H9 (cell line): Measurements from ENCODE around the gene CNPPD1. TPM values are rescaled to one million over a fixed set of nuclear protein-coding genes. Genes with fewer than 3 reads are reported as not detected.

Experiments
- DNase-seq: peaks from one replicate; pipeline ENCODE4 v3.0.0-alpha.2; 2017
- H2AFZ ChIP-seq: one replicate; pipeline ENCODE4 v1.6.1; 2013; ENCODE audit warnings: mild to moderate bottlenecking, low read length, control low read depth, moderate library complexity
- H2AK5ac ChIP-seq: 2 replicates; pipeline ENCODE4 v1.6.1; 2013; ENCODE audit warnings: low read length, control low read depth, mixed read lengths; ENCODE audit not compliant: insufficient read length
- H2BK120ac ChIP-seq: one replicate; pipeline ENCODE4 v1.6.1; 2013; ENCODE audit warnings: low read depth, mild to moderate bottlenecking, low read length, control low read depth, inconsistent platforms; ENCODE audit not compliant: poor library complexity, severe bottlenecking
- H2BK12ac ChIP-seq: 2 replicates; pipeline ENCODE4 v1.6.1; 2013; ENCODE audit warnings: low read length, control low read depth, mixed read lengths, low read depth; ENCODE audit not compliant: insufficient read length
- H2BK15ac ChIP-seq: 2 replicates; pipeline ENCODE4 v1.6.1; 2013; ENCODE audit warnings: low read depth, low read length, control low read depth
- H2BK20ac ChIP-seq: one replicate; pipeline ENCODE4 v1.6.1; 2013; ENCODE audit warnings: low read depth, mild to moderate bottlenecking, low read length, control low read depth, inconsistent platforms; ENCODE audit not compliant: poor library complexity, severe bottlenecking
- H2BK5ac ChIP-seq: 2 replicates; pipeline ENCODE4 v1.6.1; 2013; ENCODE audit warnings: low read length, control low read depth, mixed read lengths; ENCODE audit not compliant: insufficient read length
- H3K14ac ChIP-seq: 2 replicates; pipeline ENCODE4 v1.6.1; 2013; ENCODE audit warnings: low read length, control low read depth; ENCODE audit not compliant: insufficient read depth
- H3K18ac ChIP-seq: 2 replicates; pipeline ENCODE4 v1.6.1; 2013; ENCODE audit warnings: low read depth, mild to moderate bottlenecking, mixed read lengths, low read length, control low read depth; ENCODE audit not compliant: insufficient read length
- H3K23ac ChIP-seq: 2 replicates; pipeline ENCODE4 v1.6.1; 2013; ENCODE audit warnings: low read length, control low read depth, mixed read lengths, low read depth; ENCODE audit not compliant: insufficient read length
- H3K23me2 ChIP-seq: 2 replicates; pipeline ENCODE4 v1.6.1; 2013; ENCODE audit warnings: low read depth, mild to moderate bottlenecking, mixed read lengths, low read length, control low read depth; ENCODE audit not compliant: insufficient read length, poor library complexity, severe bottlenecking
- H3K27ac ChIP-seq: 2 replicates; pipeline ENCODE4 v1.5.1; 2013; ENCODE audit warnings: low read length, control low read depth, mixed read lengths, low read depth; ENCODE audit not compliant: insufficient read length
- H3K27me3 ChIP-seq: 2 replicates; pipeline ENCODE4 v1.6.1; 2013; ENCODE audit warnings: low read length, control low read depth, inconsistent platforms; ENCODE audit not compliant: insufficient read depth
- H3K4ac ChIP-seq: 2 replicates; pipeline ENCODE4 v1.6.1; 2013; ENCODE audit warnings: low read depth, mild to moderate bottlenecking, control low read depth, inconsistent platforms, low read length, moderate library complexity
- H3K4me1 ChIP-seq: 2 replicates; pipeline ENCODE4 v1.6.1; 2013; ENCODE audit warnings: low read length, control low read depth, inconsistent platforms; ENCODE audit not compliant: insufficient read depth
- H3K4me2 ChIP-seq: 2 replicates; pipeline ENCODE4 v1.6.1; 2013; ENCODE audit warnings: low read length, control low read depth, mixed read lengths; ENCODE audit not compliant: insufficient read length, insufficient read depth
- H3K56ac ChIP-seq: 2 replicates; pipeline ENCODE4 v1.6.1; 2013; ENCODE audit warnings: low read depth, mild to moderate bottlenecking, mixed read lengths, low read length, control low read depth; ENCODE audit not compliant: insufficient read length
- H3K79me1 ChIP-seq: 2 replicates; pipeline ENCODE4 v1.6.1; 2013; ENCODE audit warnings: low read depth, mild to moderate bottlenecking, moderate library complexity, low read length, control low read depth, inconsistent platforms; ENCODE audit not compliant: insufficient read depth, poor library complexity, severe bottlenecking
- H3K79me2 ChIP-seq: 2 replicates; pipeline ENCODE4 v1.6.1; 2013; ENCODE audit warnings: low read length, control low read depth, inconsistent platforms; ENCODE audit not compliant: insufficient read depth
- H3K9ac ChIP-seq: 2 replicates; pipeline ENCODE4 v1.6.1; 2013; ENCODE audit warnings: low read length, control low read depth, mixed read lengths; ENCODE audit not compliant: insufficient read length; ENCODE audit errors: extremely low read depth
- H3K9me3 ChIP-seq: one replicate; pipeline ENCODE4 v1.6.1; 2013; ENCODE audit warnings: low read depth, low read length, inconsistent platforms; ENCODE audit not compliant: control insufficient read depth
- H3T11ph ChIP-seq: one replicate; pipeline ENCODE4 v1.6.1; 2013; ENCODE audit warnings: mild to moderate bottlenecking, low read length, control low read depth, inconsistent platforms
- H4K20me1 ChIP-seq: one replicate; pipeline ENCODE4 v1.6.1; 2013; ENCODE audit not compliant: control insufficient read depth, insufficient read length, insufficient read depth
- H4K5ac ChIP-seq: 2 replicates; pipeline ENCODE4 v1.6.1; 2013; ENCODE audit warnings: low read depth, mild to moderate bottlenecking, mixed read lengths, low read length, control low read depth; ENCODE audit not compliant: insufficient read length
- H4K8ac ChIP-seq: replicated peaks from 2 replicates; pipeline ENCODE4 v1.6.1; 2013; ENCODE audit warnings: low read length, control low read depth, mixed read lengths, low read depth; ENCODE audit not compliant: insufficient read length
- H4K91ac ChIP-seq: 2 replicates; pipeline ENCODE4 v1.6.1; 2013; ENCODE audit warnings: low read depth, mild to moderate bottlenecking, moderate library complexity, mixed read lengths, low read length, control low read depth; ENCODE audit not compliant: insufficient read length
- H3K27ac Mint-ChIP-seq, 3 experiments: 2 replicates in 2 of 3; 3 replicates in 1 of 3; pipeline ENCODE4 v1.8.0; 2020 to 2021; ENCODE audit warnings: mixed read lengths in 3 of 3, mild to moderate bottlenecking in 1 of 3, moderate library complexity in 1 of 3
- H3K27me3 Mint-ChIP-seq: 2 replicates; pipeline ENCODE4 v1.8.0; 2021; ENCODE audit warnings: low read depth, mild to moderate bottlenecking, moderate library complexity, mixed read lengths
- H3K36me3 Mint-ChIP-seq, 3 experiments: 2 replicates in 2 of 3; 3 replicates in 1 of 3; pipeline ENCODE4 v1.8.0; 2020 to 2021; ENCODE audit warnings: low read depth in 3 of 3, mixed read lengths in 3 of 3; ENCODE audit not compliant: insufficient read depth in 1 of 3
- H3K4me1 Mint-ChIP-seq, 2 experiments: 2 replicates each; pipeline ENCODE4 v1.8.0; 2020; ENCODE audit warnings: mixed read lengths in 2 of 2
- H3K4me3 Mint-ChIP-seq, 2 experiments: 2 replicates in 1 of 2; 3 replicates in 1 of 2; pipeline ENCODE4 v1.8.0; 2020 to 2021; ENCODE audit warnings: mild to moderate bottlenecking in 2 of 2, mixed read lengths in 2 of 2, moderate library complexity in 1 of 2
- H3K9me3 Mint-ChIP-seq, 2 experiments: 2 replicates in 1 of 2; 3 replicates in 1 of 2; pipeline ENCODE4 v1.8.0; 2020; ENCODE audit warnings: mild to moderate bottlenecking in 2 of 2, mixed read lengths in 2 of 2, moderate library complexity in 1 of 2
- CTCF ChIP-seq: fragments of 200-600 bp; sonication (generic); conservative IDR thresholded peaks from 3 replicates; pipeline ENCODE4 v1.8.0; 2021; ENCODE audit warnings: antibody characterized with exemption, mild to moderate bottlenecking
- WGBS: extraction: QIAGEN DNeasy Blood & Tissue Kit; methylation state at CpG from one replicate; pipeline ENCODE4 v1.1.7; 2013; ENCODE audit warnings: missing lambda C conversion rate, low lambda C conversion rate, mixed read lengths; ENCODE audit not compliant: insufficient read length; ENCODE audit errors: extremely low coverage; 5-methylcytosine and 5-hydroxymethylcytosine counted together
- total RNA-seq: library from RNA; stranded (reverse); gene quantifications from 2 replicates; pipeline ENCODE4 v1.2.1, GENCODE V29; 2021

The CNPPD1 gene
- total RNA-seq, 1 experiment from 2014 or later, result 33.0 TPM

GRCh38 chr2:219161097-219161496 is 15.6 kb downstream of the CNPPD1 start:
- no peak overlapping the region for H3K56ac ChIP-seq
- H4K5ac ChIP-seq, result no peak overlapping the region
- no peak overlapping the region for H2BK15ac ChIP-seq
- H3K23ac ChIP-seq, result no peak overlapping the region
- H3K27ac Mint-ChIP-seq, result no peak overlapping the region
- no peaks in the 10 kb centered on the region for H3K4me1 ChIP-seq
- peaks cover 18% of the 10 kb centered on the region for H3K27me3 Mint-ChIP-seq
- no peak overlapping the region for H4K91ac ChIP-seq
- H3K9me3 Mint-ChIP-seq, result no peaks in the 10 kb centered on the region
- no peak overlapping the region for H2BK20ac ChIP-seq
- H3K79me1 ChIP-seq, result no peaks in the 10 kb centered on the region
- no peaks in the 10 kb centered on the region for H4K20me1 ChIP-seq
- H3T11ph ChIP-seq, result no peak overlapping the region
- no CpG with 5 or more reads among the region's 4 CpGs for whole genome bisulfite sequencing
- peak overlapping the region; percentile 82 to 91 for H3K4me3 Mint-ChIP-seq
- no peak overlapping the region for H3K9ac ChIP-seq
- H3K23me2 ChIP-seq, result peaks cover 5% of the 10 kb centered on the region
- no peaks in the 10 kb centered on the region for H3K79me2 ChIP-seq
- H3K9me3 ChIP-seq, result no peaks in the 10 kb centered on the region
- H2BK5ac ChIP-seq, result no peak overlapping the region
- no peak overlapping the region for H2BK12ac ChIP-seq
- H3K14ac ChIP-seq, result no peak overlapping the region
- H3K36me3 Mint-ChIP-seq, result peaks cover 3 to 12% (median 8%) of the 10 kb centered on the region in 3 experiments; a peak in 6 of 7 replicates
- H3K4me1 Mint-ChIP-seq, result peaks cover 15 to 22% of the 10 kb centered on the region in 2 experiments
- H2AFZ ChIP-seq, result no peak overlapping the region
- H3K27me3 ChIP-seq, result no peaks in the 10 kb centered on the region; the same call in 1 of the 2 replicates
- no peak overlapping the region for H3K4ac ChIP-seq
- no peak for DNase-seq
- peak overlapping the region; percentile 86 for H3K4me2 ChIP-seq
- no peak overlapping the region for H2BK120ac ChIP-seq
- no peak overlapping the region for H3K27ac ChIP-seq
- no peak for TF ChIP-seq CTCF
- no peak overlapping the region for H4K8ac ChIP-seq
- no peak overlapping the region for H3K18ac ChIP-seq
- no peak overlapping the region for H2AK5ac ChIP-seq
